Endodermal cell (in vitro differentiated cells): ENCODE measurements around the gene MCHR2. TPM values are rescaled to one million over a fixed set of nuclear protein-coding genes. Genes with fewer than 3 reads are reported as not detected.

Experiments used
- DNase-seq: peaks from one replicate; pipeline ENCODE4 v3.0.0-alpha.2; 2017
- H3K27ac ChIP-seq: 2 replicates; pipeline ENCODE4 v1.5.1; 2013; ENCODE audit warnings: mild to moderate bottlenecking, low read depth, low read length, moderate library complexity
- H3K27me3 ChIP-seq: 2 replicates; pipeline ENCODE4 v1.6.1; 2013; ENCODE audit warnings: mild to moderate bottlenecking, low read length, moderate library complexity; ENCODE audit not compliant: insufficient read depth, control insufficient read depth, poor library complexity, severe bottlenecking
- H3K36me3 ChIP-seq: 2 replicates; pipeline ENCODE4 v1.7.0; 2013; ENCODE audit warnings: mild to moderate bottlenecking, low read length, moderate library complexity; ENCODE audit not compliant: control insufficient read depth, insufficient read depth
- H3K4me1 ChIP-seq: one replicate; pipeline ENCODE4 v1.7.0; 2013; ENCODE audit warnings: low read length; ENCODE audit not compliant: control insufficient read depth, insufficient read depth
- H3K4me3 ChIP-seq: 2 replicates; pipeline ENCODE4 v1.5.1; 2013; ENCODE audit warnings: mild to moderate bottlenecking, low read length, moderate library complexity
- H3K9ac ChIP-seq: 2 replicates; pipeline ENCODE4 v1.6.1; 2013; ENCODE audit warnings: mild to moderate bottlenecking, low read length, moderate library complexity; ENCODE audit not compliant: poor library complexity, severe bottlenecking; ENCODE audit errors: extremely low read depth
- H3K9me3 ChIP-seq: 2 replicates; pipeline ENCODE4 v1.6.1; 2013; ENCODE audit warnings: mild to moderate bottlenecking, low read length, moderate library complexity; ENCODE audit not compliant: control insufficient read depth
- H3K27ac Mint-ChIP-seq: 2 replicates; pipeline ENCODE4 v1.8.0; 2020; ENCODE audit warnings: mixed read lengths
- H3K27me3 Mint-ChIP-seq: 2 replicates; pipeline ENCODE4 v1.8.0; 2021; ENCODE audit warnings: mild to moderate bottlenecking, mixed read lengths; ENCODE audit not compliant: insufficient read depth
- H3K36me3 Mint-ChIP-seq: 2 replicates; pipeline ENCODE4 v1.8.0; 2020; ENCODE audit warnings: low read depth, mixed read lengths
- H3K4me1 Mint-ChIP-seq: 2 replicates; pipeline ENCODE4 v1.8.0; 2020; ENCODE audit warnings: mixed read lengths
- H3K4me3 Mint-ChIP-seq: 2 replicates; pipeline ENCODE4 v1.8.0; 2020; ENCODE audit warnings: mild to moderate bottlenecking, moderate library complexity, mixed read lengths
- H3K9me3 Mint-ChIP-seq: 2 replicates; pipeline ENCODE4 v1.8.0; 2020; ENCODE audit warnings: mild to moderate bottlenecking, mixed read lengths
- CTCF ChIP-seq: fragments of 200-600 bp; sonication (generic); conservative IDR thresholded peaks from 2 replicates; pipeline ENCODE4 v1.5.0; 2021; ENCODE audit warnings: antibody characterized with exemption, mild to moderate bottlenecking
- WGBS, 2 experiments: methylation state at CpG; one replicate each; pipeline versions ENCODE4 v1.1.5 to v1.1.7; 2013; ENCODE audit warnings: missing lambda C conversion rate in 2 of 2, mixed read lengths in 1 of 2; ENCODE audit not compliant: insufficient coverage in 1 of 2, insufficient read length in 1 of 2; 5-methylcytosine and 5-hydroxymethylcytosine counted together
- total RNA-seq, 2 donors: library from RNA; stranded (reverse); fragmentation: NEBNext Ultra II Directional in 1 of 2; extraction: Animal tissue kit (Norgen Biotek cat#: 25700) in 1 of 2; gene quantifications; 2 replicates in 1 of 2; 3 replicates in 1 of 2; pipeline ENCODE4 v1.2.1, GENCODE V29; 2021

MCHR2 gene
- total RNA-seq, 2 donors from 2014 or later = not detected

DNA sequence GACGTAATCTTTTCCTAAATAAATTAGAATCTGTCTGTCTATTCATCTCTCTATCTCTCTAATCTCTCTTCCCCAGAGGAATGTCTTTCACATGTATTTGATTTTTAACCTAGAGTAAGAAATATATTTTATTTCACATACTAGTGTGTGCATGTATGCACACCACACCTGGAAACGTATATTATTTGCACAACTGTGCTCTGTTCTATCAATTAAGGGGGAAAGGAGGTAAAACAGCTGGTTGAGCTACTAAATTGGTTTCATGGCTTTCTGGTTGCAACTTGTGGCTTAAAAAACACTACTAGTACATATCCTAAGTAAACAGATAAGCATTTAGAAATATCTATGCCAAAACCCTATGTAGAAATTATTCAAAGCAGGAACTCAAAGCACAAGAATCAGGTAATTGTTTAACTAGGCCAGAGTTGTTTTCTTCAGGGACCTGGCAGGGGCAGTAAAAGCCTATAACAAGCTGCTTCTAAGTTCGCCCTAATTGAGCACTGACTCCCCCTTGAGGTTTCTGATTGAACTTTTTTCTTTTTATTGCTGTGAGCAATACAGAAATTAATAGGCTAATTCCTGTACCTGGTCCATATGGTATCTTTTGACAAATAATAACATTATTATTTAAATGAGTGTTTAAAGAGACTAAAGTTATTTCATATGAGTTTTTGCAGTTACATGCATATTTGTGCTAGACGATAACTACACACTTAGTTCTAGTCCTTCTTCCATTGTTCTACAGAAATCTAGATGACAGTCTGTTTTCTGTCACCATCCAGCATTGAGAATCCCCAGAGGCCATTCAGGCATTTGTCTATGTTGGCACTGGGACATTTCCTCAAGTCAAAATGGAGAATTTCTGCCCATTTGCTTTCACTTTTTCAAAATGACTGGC, 88.6 kb downstream of the MCHR2 start:
- H3K27ac ChIP-seq = no peak overlapping the region
- no peaks in the 10 kb centered on the region for H3K9me3 ChIP-seq
- H3K27me3 Mint-ChIP-seq = no peaks in the 10 kb centered on the region
- DNase-seq = no peak
- no peaks in the 10 kb centered on the region for H3K4me1 Mint-ChIP-seq
- WGBS, 2 experiments = 50 to 63% methylated on average over 2 to 3 of the region's 4 CpGs
- H3K27me3 ChIP-seq = no peaks in the 10 kb centered on the region
- no peak overlapping the region for H3K27ac Mint-ChIP-seq
- no peaks in the 10 kb centered on the region for H3K9me3 Mint-ChIP-seq
- no peaks in the 10 kb centered on the region for H3K4me1 ChIP-seq
- H3K36me3 Mint-ChIP-seq = no peaks in the 10 kb centered on the region
- H3K9ac ChIP-seq = no peak overlapping the region
- H3K4me3 ChIP-seq = no peak overlapping the region
- H3K4me3 Mint-ChIP-seq = no peak overlapping the region
- TF ChIP-seq CTCF = peak; percentile 83
- no peaks in the 10 kb centered on the region for H3K36me3 ChIP-seq

DNA sequence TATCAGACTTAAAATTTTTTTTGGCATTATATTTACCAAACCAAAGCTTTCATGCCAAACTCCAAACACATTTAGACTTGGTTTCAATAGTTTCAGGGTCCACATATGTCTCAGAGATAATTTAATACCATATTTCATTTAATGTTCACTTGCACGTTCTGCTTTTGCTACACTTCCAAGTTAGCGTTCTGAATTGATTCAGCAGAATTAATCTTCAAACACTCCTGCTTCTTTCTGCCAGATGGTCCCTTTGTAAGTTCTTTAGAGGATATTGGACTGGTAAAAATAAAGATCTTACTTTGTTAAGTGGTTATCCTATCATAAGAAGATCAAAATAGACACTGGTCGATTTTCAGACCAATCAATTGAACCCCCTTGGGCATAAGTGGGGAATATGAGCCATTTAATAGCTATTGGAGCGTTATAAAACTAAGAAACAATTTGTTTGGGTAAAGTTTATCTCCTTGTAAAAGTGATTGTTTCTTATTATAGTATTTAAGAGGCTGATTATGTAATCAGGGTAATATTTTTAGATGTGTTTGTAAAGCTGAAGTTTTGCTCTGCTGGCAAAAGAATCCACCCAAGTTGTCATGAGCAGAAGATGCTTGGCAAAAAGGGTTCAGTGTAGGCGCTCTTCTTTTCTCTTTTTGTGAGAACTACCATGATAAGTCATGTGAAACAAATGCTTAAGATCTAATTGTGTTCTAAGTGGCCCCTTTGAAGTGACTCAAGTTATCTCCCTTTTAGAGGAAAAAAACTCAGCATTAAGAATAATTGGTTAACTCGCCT, 92.2 kb downstream of the MCHR2 start:
- Histone ChIP-seq H3K36me3 (no peaks in the 10 kb centered on the region), H3K9me3 (no peaks in the 10 kb centered on the region), H3K9ac (no peak overlapping the region), H3K27me3 (no peaks in the 10 kb centered on the region), H3K27ac (no peak overlapping the region), H3K4me3 (no peak overlapping the region), H3K4me1 (no peaks in the 10 kb centered on the region)
- Mint-ChIP-seq H3K36me3 (no peaks in the 10 kb centered on the region), H3K9me3 (no peaks in the 10 kb centered on the region), H3K4me1 (no peaks in the 10 kb centered on the region), H3K27me3 (no peaks in the 10 kb centered on the region), H3K27ac (no peak overlapping the region), H3K4me3 (no peak overlapping the region)
- DNase-seq = no peak
- no peak for TF ChIP-seq CTCF
- WGBS, 2 experiments = 87 to 88% methylated on average over 2 to 5 of the region's 6 CpGs

DNA sequence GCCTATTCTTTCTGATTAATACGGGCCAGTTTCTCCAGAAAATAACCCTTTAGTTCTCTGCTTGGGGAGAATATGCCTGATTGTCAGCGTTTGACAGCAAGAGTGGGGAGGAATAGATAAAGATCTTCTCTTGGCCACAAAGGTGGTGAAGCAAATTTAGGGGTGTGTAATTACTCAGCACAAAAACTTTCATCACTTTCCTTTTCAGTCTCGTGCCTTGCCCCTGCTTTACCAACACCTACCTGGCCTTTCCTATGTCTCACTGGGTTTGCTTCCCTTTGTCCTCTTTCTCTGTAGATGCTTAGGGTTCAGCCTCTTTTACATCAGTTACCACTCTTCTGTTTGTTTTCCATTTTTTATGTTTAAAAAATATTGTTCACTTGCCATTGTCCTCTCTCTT, 99.2 kb downstream of the MCHR2 start:
- no peak for TF ChIP-seq CTCF
- H3K9me3 Mint-ChIP-seq = no peaks in the 10 kb centered on the region
- H3K4me1 Mint-ChIP-seq = no peaks in the 10 kb centered on the region
- Histone ChIP-seq H3K27ac (no peak overlapping the region), H3K27me3 (no peaks in the 10 kb centered on the region), H3K9ac (no peak overlapping the region), H3K4me1 (no peaks in the 10 kb centered on the region), H3K4me3 (no peak overlapping the region), H3K36me3 (no peaks in the 10 kb centered on the region), H3K9me3 (no peaks in the 10 kb centered on the region)
- DNase-seq = no peak
- 90 to 100% methylated on average over 2 to 3 of the region's 3 CpGs for whole genome bisulfite sequencing, 2 experiments
- no peak overlapping the region for H3K4me3 Mint-ChIP-seq
- no peak overlapping the region for H3K27ac Mint-ChIP-seq
- no peaks in the 10 kb centered on the region for H3K27me3 Mint-ChIP-seq
- H3K36me3 Mint-ChIP-seq = no peaks in the 10 kb centered on the region
